C4-2B (cell line): ENCODE results near the gene ATP8B1.

Source experiments
- H3K27ac ChIP-seq: fragments of 450-650 bp; 2 replicates; pipeline ENCODE4 v1.5.1; 2017
- CTCF ChIP-seq: fragments of 450-650 bp; conservative IDR thresholded peaks from 2 replicates; pipeline ENCODE4 v1.5.1; 2017; ENCODE audit warnings: mild to moderate bottlenecking
- ZFX ChIP-seq: fragments of 450-650 bp; IDR thresholded peaks from 2 replicates; pipeline ENCODE4 v1.6.1; 2017

ATP8B1 gene

GRCh38 chr18:57784034-57784800 lies 18.9 kb downstream of the ATP8B1 start:
- no peak overlapping the region for H3K27ac ChIP-seq
- no peak for TF ChIP-seq CTCF
- no peak for TF ChIP-seq ZFX

GRCh38 chr18:57782049-57782448 lies 21.1 kb downstream of the ATP8B1 start:
- H3K27ac ChIP-seq: no peak overlapping the region
- TF ChIP-seq CTCF (no peak), ZFX (no peak)

- TF ChIP-seq CTCF: no peak
- TF ChIP-seq ZFX: no peak
- no peak overlapping the region for H3K27ac ChIP-seq
These were observed 22.3 kb downstream of the ATP8B1 start for GRCh38 chr18:57780706-57781347.

- no peak for TF ChIP-seq ZFX
- no peak for TF ChIP-seq CTCF
- H3K27ac ChIP-seq: no peak overlapping the region
These were observed 22.8 kb downstream of the ATP8B1 start for GRCh38 chr18:57780318-57780705.

- TF ChIP-seq ZFX (no peak), CTCF (no peak)
- H3K27ac ChIP-seq: no peak overlapping the region
These were observed 26.3 kb downstream of the ATP8B1 start for GRCh38 chr18:57776767-57777166.

GRCh38 chr18:57776354-57776753 lies 26.8 kb downstream of the ATP8B1 start:
- no peak for TF ChIP-seq CTCF
- TF ChIP-seq ZFX: no peak
- no peak overlapping the region; the same call in 1 of the 2 replicates for H3K27ac ChIP-seq

- no peak for TF ChIP-seq ZFX
- no peak for TF ChIP-seq CTCF
- peak overlapping the region; percentile 16 for H3K27ac ChIP-seq
These were observed 27.2 kb downstream of the ATP8B1 start for GRCh38 chr18:57775937-57776336.
